HUDEP-2 (cell line): Measurements from ENCODE around the gene PSPN.
A peak's percentile ranks its signal among the peaks of the same experiment; 100 is the strongest.

Experiments
- DNase-seq, 76 experiments: peaks; one replicate each; lab custom pipeline; 2025; ENCODE audit not compliant: unreplicated experiment in 76 of 76; lab: John Stamatoyannopoulos, UW

Gene PSPN

GRCh38 chr19:6375411-6376010 lies at the start of gene PSPN:
Gene PSPN (minus strand): TSS chr19:6375933. CDS start chr19:6375849, 84 bp downstream.
- DNase-seq: no peak

- DNase-seq: peak; percentile 82 to 100 (median 100)
Measured at GRCh38 chr19:6424939-6425731, 49.4 kb upstream of the PSPN start.

GRCh38 chr19:6424195-6424938 lies 48.6 kb upstream of the PSPN start, which contains the start of gene KHSRP:
Gene KHSRP (minus strand): TSS chr19:6424811. CDS start chr19:6424701, 110 bp downstream.
- peak in 10 of 76 experiments; percentile 12 to 39 (median 24) for DNase-seq

- peak in 64 of 76 experiments; percentile 20 to 71 (median 51) for DNase-seq
Measured at GRCh38 chr19:6423499-6424194, 47.9 kb upstream of the PSPN start.

- no peak for DNase-seq
Measured at GRCh38 chr19:6421075-6422014, 45.6 kb upstream of the PSPN start.

- no peak for DNase-seq
Measured at GRCh38 chr19:6418562-6418932, 42.8 kb upstream of the PSPN start.

- DNase-seq: peak in 1 of 76 experiments; percentile 9
Measured at GRCh38 chr19:6417713-6418561, 42.2 kb upstream of the PSPN start.

GRCh38 chr19:6416658-6417405 lies 41.1 kb upstream of the PSPN start:
- no peak for DNase-seq

GRCh38 chr19:6415591-6416190 lies 40.0 kb upstream of the PSPN start:
- no peak for DNase-seq

GRCh38 chr19:6414793-6415590 lies 39.3 kb upstream of the PSPN start:
- no peak for DNase-seq

GRCh38 chr19:6413721-6414643 lies 38.2 kb upstream of the PSPN start:
- DNase-seq: peak in 1 of 76 experiments; percentile 4

GRCh38 chr19:6413291-6413690 lies 37.6 kb upstream of the PSPN start:
- DNase-seq: no peak

- peak in 42 of 76 experiments; percentile 6 to 60 (median 31) for DNase-seq
Measured at GRCh38 chr19:6412447-6413091, 36.8 kb upstream of the PSPN start.

- DNase-seq: no peak
Measured at GRCh38 chr19:6412061-6412446, 36.3 kb upstream of the PSPN start.

GRCh38 chr19:6409346-6409745 lies 33.6 kb upstream of the PSPN start:
- no peak for DNase-seq
